ENCODE data around the gene SPTBN1.

SPTBN1 gene

GRCh38 chr2:54419388-54419787, 36.7 kb upstream of the SPTBN1 start:
- Histone ChIP-seq H2BK120ac (ENCODE audit: insufficient read depth, low read length, poor library complexity) (no peak overlapping the region), H3K27ac (ENCODE audit: low read depth, low read length) (no peak overlapping the region), H3K4ac (ENCODE audit: low read depth, low read length) (no peak overlapping the region), H2BK5ac (ENCODE audit: low read depth, low read length, poor library complexity) (no peak overlapping the region), H2BK12ac (ENCODE audit: low read length) (no peak overlapping the region), H4K91ac (ENCODE audit: low read depth, low read length) (no peak overlapping the region), H3K4me1 (ENCODE audit: control insufficient read depth in 1 of 2, insufficient read depth in 2 of 2, low read length in 2 of 2) (peaks cover 2 to 10% of the 10 kb centered on the region in 2 experiments), H3K18ac (ENCODE audit: low read length) (no peak overlapping the region), H3K36me3 (ENCODE audit: control insufficient read depth in 1 of 2, insufficient read depth in 2 of 2, low read length in 2 of 2) (no peaks in the 10 kb centered on the region), H3K14ac (ENCODE audit: low read length) (no peak overlapping the region), H3K9me3 (ENCODE audit: insufficient read depth, low read depth, low read length) (no peaks in the 10 kb centered on the region), H3K23ac (ENCODE audit: low read length) (no peak overlapping the region), H3K27me3 (ENCODE audit: insufficient read depth, low read length) (no peaks in the 10 kb centered on the region), H3K79me2 (ENCODE audit: control insufficient read depth, insufficient read depth, low read length, poor library complexity) (no peaks in the 10 kb centered on the region), H2AFZ (ENCODE audit: insufficient read depth, low read length, poor library complexity) (no peak overlapping the region), H3K4me3 (ENCODE audit: low read depth, low read length) (no peak overlapping the region), H3K4me2 (ENCODE audit: low read length) (no peak overlapping the region), H2AK5ac (ENCODE audit: low read length) (no peak overlapping the region), H3K79me1 (ENCODE audit: low read length) (no peaks in the 10 kb centered on the region), H4K8ac (ENCODE audit: low read depth, low read length) (no peak overlapping the region), H3K9ac (ENCODE audit: low read length) (no peak overlapping the region), H4K12ac (ENCODE audit: low read depth, low read length) (no peak overlapping the region)
- WGBS (ENCODE audit: extremely low coverage, insufficient coverage, insufficient read length) = no CpG with 5 or more reads among the region's 4 CpGs
- DNase-seq = no peak

DNA sequence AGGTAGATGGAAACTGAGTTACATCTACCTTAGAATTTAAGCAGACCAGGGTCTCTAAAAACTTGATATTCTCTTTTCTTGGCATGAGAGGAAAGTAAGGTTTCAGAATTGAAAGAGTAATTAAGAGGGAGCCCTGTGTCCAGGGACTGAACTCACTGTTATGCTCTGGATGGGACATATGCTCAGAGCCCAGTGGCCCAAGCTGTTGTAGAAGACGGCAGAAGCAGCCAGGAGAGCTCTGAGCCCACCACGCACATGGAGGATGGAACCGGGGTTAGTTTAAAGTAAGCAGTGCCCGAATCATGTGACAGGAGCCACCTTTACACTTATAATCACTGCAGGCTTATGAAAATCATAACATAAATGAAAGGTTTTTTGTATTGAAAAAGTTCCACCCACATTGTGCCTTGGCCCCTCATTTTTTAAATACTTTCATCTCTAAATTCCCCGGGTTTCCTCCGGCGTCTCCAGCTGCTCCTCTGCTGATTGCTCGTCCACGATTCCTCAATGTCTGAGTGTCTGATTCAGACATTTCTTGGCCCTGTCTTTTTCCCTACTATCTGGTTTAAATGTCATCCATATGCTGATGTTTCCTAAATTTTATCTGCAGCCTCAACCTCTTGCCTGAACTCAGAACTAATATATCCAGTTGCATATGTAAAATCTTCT, 36.1 kb upstream of the SPTBN1 start:
- Histone ChIP-seq H3K36me3 (ENCODE audit: control insufficient read depth in 1 of 2, insufficient read depth in 2 of 2, low read length in 2 of 2) (no peaks in the 10 kb centered on the region), H3K4ac (ENCODE audit: low read depth, low read length) (no peak overlapping the region), H4K12ac (ENCODE audit: low read depth, low read length) (no peak overlapping the region), H3K9ac (ENCODE audit: low read length) (no peak overlapping the region), H4K91ac (ENCODE audit: low read depth, low read length) (no peak overlapping the region), H3K9me3 (ENCODE audit: insufficient read depth, low read depth, low read length) (no peaks in the 10 kb centered on the region), H3K23ac (ENCODE audit: low read length) (no peak overlapping the region), H4K8ac (ENCODE audit: low read depth, low read length) (no peak overlapping the region), H2BK5ac (ENCODE audit: low read depth, low read length, poor library complexity) (no peak overlapping the region), H2BK12ac (ENCODE audit: low read length) (no peak overlapping the region), H3K27ac (ENCODE audit: low read depth, low read length) (no peak overlapping the region), H3K79me2 (ENCODE audit: control insufficient read depth, insufficient read depth, low read length, poor library complexity) (no peaks in the 10 kb centered on the region), H3K4me2 (ENCODE audit: low read length) (no peak overlapping the region), H2AK5ac (ENCODE audit: low read length) (no peak overlapping the region), H3K4me3 (ENCODE audit: low read depth, low read length) (no peak overlapping the region), H3K14ac (ENCODE audit: low read length) (no peak overlapping the region), H3K27me3 (ENCODE audit: insufficient read depth, low read length) (no peaks in the 10 kb centered on the region), H3K4me1 (ENCODE audit: control insufficient read depth in 1 of 2, insufficient read depth in 2 of 2, low read length in 2 of 2) (peaks cover 2 to 10% of the 10 kb centered on the region in 2 experiments), H3K79me1 (ENCODE audit: low read length) (no peaks in the 10 kb centered on the region), H2AFZ (ENCODE audit: insufficient read depth, low read length, poor library complexity) (no peak overlapping the region), H2BK120ac (ENCODE audit: insufficient read depth, low read length, poor library complexity) (no peak overlapping the region), H3K18ac (ENCODE audit: low read length) (no peak overlapping the region)
- DNase-seq = no peak
- no CpG with 5 or more reads among the region's 9 CpGs for WGBS (ENCODE audit: extremely low coverage, insufficient coverage, insufficient read length)

GRCh38 chr2:54420524-54421172, 35.5 kb upstream of the SPTBN1 start:
- Histone ChIP-seq H3K36me3 (ENCODE audit: control insufficient read depth in 1 of 2, insufficient read depth in 2 of 2, low read length in 2 of 2) (no peaks in the 10 kb centered on the region), H2AFZ (ENCODE audit: insufficient read depth, low read length, poor library complexity) (no peak overlapping the region), H3K79me2 (ENCODE audit: control insufficient read depth, insufficient read depth, low read length, poor library complexity) (no peaks in the 10 kb centered on the region), H3K18ac (ENCODE audit: low read length) (no peak overlapping the region), H4K12ac (ENCODE audit: low read depth, low read length) (no peak overlapping the region), H3K4me1 (ENCODE audit: control insufficient read depth in 1 of 2, insufficient read depth in 2 of 2, low read length in 2 of 2) (peaks cover 2 to 10% of the 10 kb centered on the region in 2 experiments), H2BK12ac (ENCODE audit: low read length) (no peak overlapping the region), H4K8ac (ENCODE audit: low read depth, low read length) (no peak overlapping the region), H2BK120ac (ENCODE audit: insufficient read depth, low read length, poor library complexity) (no peak overlapping the region), H4K91ac (ENCODE audit: low read depth, low read length) (no peak overlapping the region), H3K27ac (ENCODE audit: low read depth, low read length) (no peak overlapping the region), H3K4ac (ENCODE audit: low read depth, low read length) (no peak overlapping the region), H3K23ac (ENCODE audit: low read length) (no peak overlapping the region), H2BK5ac (ENCODE audit: low read depth, low read length, poor library complexity) (no peak overlapping the region), H3K14ac (ENCODE audit: low read length) (no peak overlapping the region), H2AK5ac (ENCODE audit: low read length) (no peak overlapping the region), H3K9ac (ENCODE audit: low read length) (no peak overlapping the region), H3K79me1 (ENCODE audit: low read length) (no peaks in the 10 kb centered on the region), H3K4me2 (ENCODE audit: low read length) (no peak overlapping the region), H3K27me3 (ENCODE audit: insufficient read depth, low read length) (no peaks in the 10 kb centered on the region), H3K9me3 (ENCODE audit: insufficient read depth, low read depth, low read length) (no peaks in the 10 kb centered on the region), H3K4me3 (ENCODE audit: low read depth, low read length) (no peak overlapping the region)
- DNase-seq = no peak
- no CpG with 5 or more reads among the region's 2 CpGs for WGBS (ENCODE audit: extremely low coverage, insufficient coverage, insufficient read length)

DNA sequence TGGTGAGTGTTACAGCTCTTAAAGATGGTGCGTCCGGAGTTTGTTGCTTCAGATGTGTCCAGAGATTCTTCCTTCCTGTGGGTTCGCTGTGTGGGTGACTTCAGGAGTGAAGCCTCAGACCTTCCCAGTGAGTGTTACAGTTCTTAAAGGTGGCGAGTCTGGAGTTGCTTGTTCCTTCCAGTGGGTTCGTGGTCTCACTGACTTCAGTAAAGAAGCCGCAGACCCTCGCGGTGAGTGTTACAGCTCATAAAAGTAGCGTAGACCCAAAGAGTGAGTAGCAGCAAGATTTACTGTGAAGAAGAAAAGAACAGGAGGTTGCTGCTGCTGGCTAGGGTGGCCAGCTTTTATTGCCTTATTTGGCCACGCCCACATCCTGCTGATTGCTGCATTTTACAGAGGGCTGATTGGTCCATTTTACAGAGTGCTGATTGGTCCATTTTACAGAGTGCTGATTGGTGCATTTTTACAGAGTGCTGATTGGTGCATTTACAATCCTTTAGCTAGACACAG, 34.0 kb upstream of the SPTBN1 start:
- no peak overlapping the region for H3K9ac ChIP-seq (ENCODE audit: low read length)
- no peak overlapping the region for H3K18ac ChIP-seq (ENCODE audit: low read length)
- no peak overlapping the region for H2AK5ac ChIP-seq (ENCODE audit: low read length)
- H3K27ac ChIP-seq (ENCODE audit: low read depth, low read length) = no peak overlapping the region
- no peak overlapping the region for H2BK5ac ChIP-seq (ENCODE audit: low read depth, low read length, poor library complexity)
- WGBS (ENCODE audit: extremely low coverage, insufficient coverage, insufficient read length) = no CpG with 5 or more reads among the region's 10 CpGs
- no peak overlapping the region for H3K4me2 ChIP-seq (ENCODE audit: low read length)
- no peak overlapping the region for H4K91ac ChIP-seq (ENCODE audit: low read depth, low read length)
- DNase-seq = no peak
- H4K12ac ChIP-seq (ENCODE audit: low read depth, low read length) = no peak overlapping the region
- no peak overlapping the region for H2AFZ ChIP-seq (ENCODE audit: insufficient read depth, low read length, poor library complexity)
- no peaks in the 10 kb centered on the region for H3K36me3 ChIP-seq (ENCODE audit: control insufficient read depth in 1 of 2, insufficient read depth in 2 of 2, low read length in 2 of 2)
- no peak overlapping the region for H2BK12ac ChIP-seq (ENCODE audit: low read length)
- no peak overlapping the region for H3K14ac ChIP-seq (ENCODE audit: low read length)
- H3K23ac ChIP-seq (ENCODE audit: low read length) = no peak overlapping the region
- H3K9me3 ChIP-seq (ENCODE audit: insufficient read depth, low read depth, low read length) = no peaks in the 10 kb centered on the region
- H3K4me3 ChIP-seq (ENCODE audit: low read depth, low read length) = no peak overlapping the region
- H3K4me1 ChIP-seq (ENCODE audit: control insufficient read depth in 1 of 2, insufficient read depth in 2 of 2, low read length in 2 of 2) = peaks cover 0 to 2% of the 10 kb centered on the region in 2 experiments
- H3K4ac ChIP-seq (ENCODE audit: low read depth, low read length) = no peak overlapping the region
- no peaks in the 10 kb centered on the region for H3K79me1 ChIP-seq (ENCODE audit: low read length)
- H2BK120ac ChIP-seq (ENCODE audit: insufficient read depth, low read length, poor library complexity) = no peak overlapping the region
- H3K27me3 ChIP-seq (ENCODE audit: insufficient read depth, low read length) = no peaks in the 10 kb centered on the region
- H3K79me2 ChIP-seq (ENCODE audit: control insufficient read depth, insufficient read depth, low read length, poor library complexity) = no peaks in the 10 kb centered on the region
- no peak overlapping the region for H4K8ac ChIP-seq (ENCODE audit: low read depth, low read length)
